Fibroblast of lung (primary cell): Measurements from ENCODE around the gene ZNHIT6. TPM values are rescaled to one million over a fixed set of nuclear protein-coding genes. Genes with fewer than 3 reads are reported as not detected.

Source experiments
- DNase-seq, 2 donors: peaks; one replicate each; pipeline versions ENCODE4 v3.0.0 to v3.0.0-alpha.2; 2010; ENCODE audit warnings: low read depth in 2 of 2
- H2AFZ ChIP-seq: 2 replicates; pipeline ENCODE4 v1.5.1; 2012; ENCODE audit warnings: low read length, control low read depth, inconsistent platforms
- H3K27ac ChIP-seq: 2 replicates; pipeline ENCODE4 v1.5.1; 2011; ENCODE audit warnings: low read length, control low read depth; ENCODE audit not compliant: insufficient read depth
- H3K27me3 ChIP-seq: 2 replicates; pipeline ENCODE4 v1.5.1; 2011; ENCODE audit warnings: mild to moderate bottlenecking, low read length; ENCODE audit not compliant: control insufficient read depth, insufficient read depth
- H3K36me3 ChIP-seq: 2 replicates; pipeline ENCODE4 v1.5.1; 2011; ENCODE audit warnings: low read length; ENCODE audit not compliant: control insufficient read depth, insufficient read depth
- H3K4me1 ChIP-seq: 2 replicates; pipeline ENCODE4 v1.5.1; 2011; ENCODE audit warnings: low read length; ENCODE audit not compliant: control insufficient read depth, insufficient read depth; ENCODE audit errors: extremely low read depth
- H3K4me2 ChIP-seq: 2 replicates; pipeline ENCODE4 v1.5.1; 2011; ENCODE audit warnings: low read length, control low read depth; ENCODE audit not compliant: insufficient read depth; ENCODE audit errors: extremely low read depth
- H3K4me3 ChIP-seq, 4 experiments: fragments of 200-600 bp in 1 of 4; sonication (generic) in 1 of 4; replicated peaks in 1 of 4; 2 replicates each; pipeline ENCODE4 v1.5.1; 2011 to 2016; ENCODE audit warnings: low read length in 4 of 4, low read depth in 3 of 4, mild to moderate bottlenecking in 3 of 4, control low read depth in 2 of 4, inconsistent platforms in 1 of 4, mixed read lengths in 1 of 4; ENCODE audit not compliant: insufficient read depth in 1 of 4; ENCODE audit errors: control extremely low read depth in 1 of 4
- H3K79me2 ChIP-seq: 2 replicates; pipeline ENCODE4 v1.5.1; 2012; ENCODE audit warnings: mild to moderate bottlenecking, low read length, inconsistent platforms; ENCODE audit not compliant: control insufficient read depth, insufficient read depth
- H3K9ac ChIP-seq: 2 replicates; pipeline ENCODE4 v1.5.1; 2011; ENCODE audit warnings: mild to moderate bottlenecking, low read length, control low read depth; ENCODE audit not compliant: insufficient read depth
- H3K9me3 ChIP-seq: 2 replicates; pipeline ENCODE4 v1.5.1; 2012; ENCODE audit warnings: low read depth, low read length; ENCODE audit not compliant: control insufficient read depth, insufficient read depth
- H4K20me1 ChIP-seq: 2 replicates; pipeline ENCODE4 v1.5.1; 2011; ENCODE audit warnings: low read length; ENCODE audit not compliant: control insufficient read depth, insufficient read depth; ENCODE audit errors: extremely low read depth
- CTCF ChIP-seq, 2 donors: IDR thresholded peaks in 1 of 2; conservative IDR thresholded peaks in 1 of 2; 1 replicate in 1 of 2; 2 replicates in 1 of 2; pipeline ENCODE4 v1.5.1; 2011 to 2012; ENCODE audit warnings: low read length in 2 of 2, control low read depth in 1 of 2, inconsistent platforms in 1 of 2, low read depth in 1 of 2, mild to moderate bottlenecking in 1 of 2
- EZH2 ChIP-seq: IDR thresholded peaks from 2 replicates; pipeline ENCODE4 v1.5.1; 2012; ENCODE audit warnings: low read length, control low read depth, mild to moderate bottlenecking; ENCODE audit errors: missing control alignments
- polyA minus RNA-seq: library from RNA; depleted of rRNA, polyadenylated mRNA; stranded (reverse); fragments of >200 nt; gene quantifications from 2 replicates; pipeline ENCODE4 v1.2.3, GENCODE V29; 2011; ENCODE audit warnings: low replicate concordance
- polyA plus RNA-seq, 2 donors: library from polyadenylated mRNA; depleted of rRNA in 1 of 2; stranded (reverse) in 1 of 2; unstranded in 1 of 2; fragments of >200 nt; gene quantifications; 2 replicates each; pipeline ENCODE4 v1.2.1, GENCODE V29; 2011 to 2012; ENCODE audit warnings: missing spikeins in 1 of 2
- total RNA-seq: library from RNA; depleted of rRNA; stranded (reverse); fragments of >200 nt; gene quantifications from 2 replicates; pipeline ENCODE4 v1.2.1, GENCODE V29; 2014

Gene ZNHIT6
- 11.6 and 15.5 TPM in 2 replicates for total RNA-seq
- polyA plus RNA-seq, result 14.3 and 15.1 TPM in 2 replicates
- 23.8 and 25.0 TPM in 2 replicates for polyA plus RNA-seq (2012)
- 3.2 and 4.8 TPM in 2 replicates for polyA minus RNA-seq

- Histone ChIP-seq H3K9ac (peak within 1 kb of the TSS; percentile 66), H2AFZ (peak within 1 kb of the TSS; percentile 97), H4K20me1 (no peaks in the 10 kb centered on the region), H3K27me3 (no peaks in the 10 kb centered on the region), H3K4me1 (no peaks in the 10 kb centered on the region), H3K79me2 (peaks cover 25% of the 10 kb centered on the region), H3K4me2 (peak within 1 kb of the TSS; percentile 91), H3K4me3 (peak within 1 kb of the TSS; percentile 81 to 94 (median 88)), H3K36me3 (no peaks in the 10 kb centered on the region), H3K9me3 (no peaks in the 10 kb centered on the region), H3K27ac (peak within 1 kb of the TSS; percentile 77)
- DNase-seq, result peak; percentile 98
- TF ChIP-seq EZH2 (no peak), CTCF (conservative IDR thresholded peaks at IDR 0.05 in 1 of 2, IDR thresholded peaks at IDR 0.05 in 1 of 2; ENCODE audit: low read depth in 1 of 2, low read length in 2 of 2) (peak; percentile 47 to 50)
These were observed at the start of gene ZNHIT6 for GRCh38 chr1:85707990-85708828. Gene ZNHIT6 (minus strand): TSS chr1:85708433. CDS start chr1:85708284, 149 bp downstream.

- Histone ChIP-seq H2AFZ (no peak overlapping the region), H3K4me3 (no peak overlapping the region), H4K20me1 (no peaks in the 10 kb centered on the region), H3K4me2 (no peak overlapping the region), H3K79me2 (no peaks in the 10 kb centered on the region), H3K27me3 (no peaks in the 10 kb centered on the region), H3K4me1 (no peaks in the 10 kb centered on the region), H3K27ac (no peak overlapping the region), H3K9ac (no peak overlapping the region), H3K9me3 (no peaks in the 10 kb centered on the region), H3K36me3 (no peaks in the 10 kb centered on the region)
- DNase-seq, result no peak
- TF ChIP-seq CTCF (conservative IDR thresholded peaks at IDR 0.05 in 1 of 2, IDR thresholded peaks at IDR 0.05 in 1 of 2; ENCODE audit: low read depth in 1 of 2, low read length in 2 of 2) (no peak), EZH2 (no peak)
These were observed 48.6 kb upstream of the ZNHIT6 start for GRCh38 chr1:85756864-85757263.

- TF ChIP-seq EZH2 (no peak), CTCF (conservative IDR thresholded peaks at IDR 0.05 in 1 of 2, IDR thresholded peaks at IDR 0.05 in 1 of 2; ENCODE audit: low read depth in 1 of 2, low read length in 2 of 2) (no peak)
- no peak for DNase-seq
These were observed 39.9 kb upstream of the ZNHIT6 start for GRCh38 chr1:85748120-85748519.

More at GRCh38 chr1:85748120-85748519, 39.9 kb upstream of the ZNHIT6 start:
- Histone ChIP-seq H4K20me1 (no peaks in the 10 kb centered on the region), H3K9ac (no peak overlapping the region), H3K4me1 (no peaks in the 10 kb centered on the region), H3K27ac (no peak overlapping the region), H3K36me3 (no peaks in the 10 kb centered on the region), H3K27me3 (no peaks in the 10 kb centered on the region), H3K4me2 (no peak overlapping the region), H2AFZ (no peak overlapping the region), H3K79me2 (no peaks in the 10 kb centered on the region), H3K9me3 (no peaks in the 10 kb centered on the region), H3K4me3 (no peak overlapping the region)
